Right ventricle myocardium superior (tissue), 1 donor: Measurements from ENCODE around the gene SYNPR. TPM values are rescaled to one million over a fixed set of nuclear protein-coding genes. Genes with fewer than 3 reads are reported as not detected.

Experiments used
- ATAC-seq: fragments of 200-7000 bp; cut with Tn5 transposase; one replicate; pipeline ENCODE4 v1.9.1; 2020; ENCODE audit warnings: mild to moderate bottlenecking; ENCODE audit not compliant: poor library complexity
- DNase-seq: peaks from one replicate; pipeline ENCODE4 v3.0.0-alpha.2; 2020
- intact Hi-C: fragments of 100-400 bp; cut with DNase I; formaldehyde crosslinking; loops from one replicate; pipeline ENCODE4 v1.11.2; 2022
- total RNA-seq: library from RNA; stranded (reverse); fragmentation: NEBNext Ultra II Directional; extraction: Animal tissue kit (Norgen Biotek cat#: 25700); gene quantifications from one replicate; pipeline ENCODE4 v1.2.1, GENCODE V29; 2021
- donor health status: DM: no; HTN: yes; CAD: no; lungs with severe emphysema.

The SYNPR gene
- total RNA-seq, 1 donor from 2014 or later = not detected

- intact Hi-C loops = no loop called here
- ATAC-seq (no peak), DNase-seq (no peak)
Measured at GRCh38 chr3:63576846-63577245, 298.7 kb downstream of the SYNPR start.

DNA sequence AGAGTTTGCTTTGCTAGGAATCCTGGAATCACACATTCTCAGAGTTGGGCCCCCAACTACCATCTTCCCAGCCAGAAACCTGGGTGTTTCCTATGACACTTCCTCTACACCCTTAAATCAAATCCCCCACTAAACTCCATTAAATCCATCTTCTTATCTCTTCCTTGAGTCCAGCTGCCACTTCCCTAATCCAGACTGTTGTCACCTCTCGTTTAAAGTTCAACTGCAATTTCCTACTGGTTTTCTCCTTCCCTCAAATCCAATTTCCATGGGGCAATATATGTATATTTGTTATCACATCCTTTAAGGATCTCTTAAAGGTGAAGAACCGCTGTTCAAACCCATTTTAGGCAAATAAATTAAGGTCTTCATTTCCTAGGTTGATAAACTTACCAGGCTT lies 300.8 kb downstream of the SYNPR start:
- intact Hi-C loops = no loop called here
- ATAC-seq (no peak), DNase-seq (no peak)

DNA sequence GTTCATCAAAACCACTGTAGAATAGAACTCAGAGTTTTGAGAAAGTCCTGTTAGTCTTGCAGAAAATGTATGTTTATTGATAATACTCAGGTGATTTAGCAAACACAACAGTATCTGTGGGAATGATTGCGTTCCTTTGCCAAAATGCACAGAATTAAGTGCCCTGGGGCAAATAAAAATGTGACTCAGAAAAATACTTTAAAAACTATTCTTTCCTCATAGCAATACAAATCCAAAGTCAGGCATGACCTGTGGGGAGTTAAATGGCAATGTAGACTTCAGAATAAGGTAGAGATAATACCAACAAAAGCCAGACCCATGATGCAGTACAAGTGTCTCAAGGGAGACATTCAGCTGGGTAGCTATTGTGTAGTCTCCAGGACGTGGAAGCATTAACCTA lies 302.0 kb downstream of the SYNPR start:
- no peak for DNase-seq
- no peak for ATAC-seq
- intact Hi-C loops = no loop called here

- DNase-seq = no peak
- intact Hi-C loops = no loop called here
- no peak for ATAC-seq
Measured at GRCh38 chr3:63582943-63583500, 304.9 kb downstream of the SYNPR start.

- ATAC-seq (no peak), DNase-seq (no peak)
- intact Hi-C loops = no loop called here
Measured at GRCh38 chr3:63584681-63585080, 306.6 kb downstream of the SYNPR start.

DNA sequence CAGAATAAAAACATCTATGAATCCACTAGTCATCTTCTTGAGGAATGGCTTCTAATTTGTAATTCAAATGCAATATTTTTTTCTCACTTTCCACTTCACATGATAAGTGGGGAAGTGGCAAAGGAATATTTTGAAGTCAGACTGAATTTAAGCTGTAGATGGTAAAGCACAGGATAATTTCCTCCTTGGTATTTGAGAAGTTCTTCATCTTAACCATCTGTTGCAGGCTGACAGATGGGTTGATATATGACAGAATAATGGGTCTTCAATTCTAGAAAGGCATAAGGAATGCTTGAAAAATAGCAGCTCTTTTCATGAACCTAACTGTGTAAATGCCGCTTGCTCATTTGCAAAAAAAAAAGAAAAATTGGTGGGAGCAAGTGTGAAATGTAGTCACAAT lies 307.8 kb downstream of the SYNPR start:
- intact Hi-C loops = no loop called here

DNA sequence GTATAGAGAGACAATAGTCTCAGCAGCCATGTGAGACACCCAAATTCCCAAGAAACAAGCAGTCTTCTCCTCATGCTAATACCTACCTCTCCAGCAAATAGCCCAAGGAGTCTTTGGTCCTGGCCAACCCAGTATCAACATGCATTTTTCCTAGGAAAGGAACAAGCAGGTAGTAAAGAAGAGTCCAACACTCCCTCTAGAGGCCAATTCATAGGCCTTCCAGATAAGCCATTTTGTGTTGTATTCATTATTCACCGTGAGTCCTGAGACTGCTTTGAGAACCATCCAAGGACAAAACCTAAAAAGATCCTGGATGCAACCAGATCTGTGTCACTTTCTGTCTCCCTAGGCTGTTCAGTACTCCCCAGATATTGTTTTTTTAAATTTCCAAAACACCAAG lies 310.8 kb downstream of the SYNPR start:
- DNase-seq (no peak), ATAC-seq (no peak)
- intact Hi-C loops = no loop called here

More for the DNA sequence above, 307.8 kb downstream of the SYNPR start:
- ATAC-seq = no peak
- DNase-seq = no peak

- no peak for ATAC-seq
- no peak for DNase-seq
Measured at GRCh38 chr3:63593779-63594178, 315.7 kb downstream of the SYNPR start.

GRCh38 chr3:63595221-63595620 lies 317.1 kb downstream of the SYNPR start:
- DNase-seq (no peak), ATAC-seq (no peak)
- intact Hi-C loops = no loop called here

More at GRCh38 chr3:63593779-63594178, 315.7 kb downstream of the SYNPR start:
- intact Hi-C loops = no loop called here

DNA sequence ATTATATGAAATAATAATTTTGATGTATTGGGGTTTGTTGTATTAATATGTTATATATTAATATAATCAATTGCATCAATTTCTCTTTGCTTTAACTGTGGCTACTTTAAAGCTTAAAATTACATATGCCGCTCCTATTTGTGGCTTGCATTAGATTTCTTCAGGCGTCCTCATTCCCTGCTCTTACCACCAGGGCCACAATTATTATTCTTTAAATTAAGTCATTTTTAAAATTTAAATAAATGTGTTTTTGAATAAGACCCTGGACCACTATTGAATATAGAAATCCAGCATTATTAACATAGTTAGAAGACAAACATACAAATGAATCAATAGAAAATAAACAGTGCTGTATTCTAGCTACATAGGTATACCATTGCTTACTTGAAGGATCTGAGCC lies 318.9 kb downstream of the SYNPR start:
- intact Hi-C loops = no loop called here
- DNase-seq (no peak), ATAC-seq (no peak)

DNA sequence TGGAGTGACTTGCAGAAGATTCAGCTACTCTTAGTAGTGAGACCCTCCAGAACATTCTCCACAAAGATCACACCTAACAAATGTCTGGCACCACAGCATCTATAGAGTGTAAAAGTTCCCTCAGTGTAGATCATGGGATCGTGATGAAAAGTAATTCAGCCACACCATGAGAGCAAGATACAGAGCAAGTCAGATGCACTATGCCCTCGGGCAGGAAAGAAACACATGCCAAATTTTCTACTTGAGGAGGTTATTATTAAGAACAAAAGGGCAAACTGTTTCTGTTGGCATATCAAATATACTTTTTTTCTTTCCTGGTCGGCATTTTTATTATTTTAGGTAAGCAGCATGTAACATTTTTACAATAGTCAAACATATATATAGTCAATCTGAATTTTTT lies 329.6 kb downstream of the SYNPR start:
- no peak for ATAC-seq
- intact Hi-C loops = no loop called here
- no peak for DNase-seq

GRCh38 chr3:63609408-63609807 lies 331.3 kb downstream of the SYNPR start:
- DNase-seq = no peak
- intact Hi-C loops = no loop called here

GRCh38 chr3:63609834-63610233 lies 331.7 kb downstream of the SYNPR start:
- no peak for ATAC-seq

More at GRCh38 chr3:63609408-63609807, 331.3 kb downstream of the SYNPR start:
- ATAC-seq = no peak

DNA sequence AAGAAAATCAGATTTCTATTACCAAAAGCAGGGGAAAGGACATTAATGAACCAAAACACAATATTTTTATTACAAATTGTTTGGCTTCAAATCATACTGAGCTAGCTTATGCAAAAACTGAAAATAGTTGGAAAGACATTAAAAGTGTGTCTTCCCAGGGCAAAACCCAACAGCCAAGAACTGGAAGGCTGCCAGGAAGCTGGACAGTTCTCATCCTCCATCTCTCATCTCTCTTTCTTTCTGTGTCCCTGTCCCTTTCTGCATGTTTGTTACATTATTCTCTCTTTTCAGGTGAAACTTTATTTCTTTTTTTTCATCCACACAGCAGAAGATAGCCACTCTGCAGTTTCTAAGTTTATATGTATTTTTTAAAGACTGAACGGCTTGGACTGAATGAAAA lies 333.3 kb downstream of the SYNPR start:
- no peak for ATAC-seq
- intact Hi-C loops = no loop called here
- no peak for DNase-seq

More at GRCh38 chr3:63609834-63610233, 331.7 kb downstream of the SYNPR start:
- no peak for DNase-seq
- intact Hi-C loops = no loop called here

DNA sequence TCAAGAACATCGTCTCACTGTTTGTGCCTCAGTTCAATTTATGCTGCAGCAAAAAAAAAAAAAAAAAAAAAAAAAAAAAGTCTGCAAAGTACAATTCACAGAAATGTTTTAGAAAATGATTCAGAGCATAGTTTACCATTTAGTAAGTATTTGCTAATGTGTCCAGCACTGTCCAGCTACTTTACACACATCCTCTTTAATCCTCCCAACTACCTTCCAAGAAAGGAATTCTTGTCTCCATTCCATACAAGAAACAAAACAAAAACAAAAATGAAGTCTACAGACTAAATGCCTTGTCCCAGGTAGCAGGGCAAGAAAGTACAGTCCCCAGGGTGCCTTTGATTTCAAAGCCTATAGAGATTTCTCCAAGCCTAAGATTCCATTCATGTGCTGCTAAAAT lies 335.5 kb downstream of the SYNPR start:
- intact Hi-C loops = no loop called here
- DNase-seq = no peak
- ATAC-seq = no peak

GRCh38 chr3:63617391-63617790 lies 339.3 kb downstream of the SYNPR start:
- ATAC-seq (no peak), DNase-seq (no peak)
- intact Hi-C loops = no loop called here

DNA sequence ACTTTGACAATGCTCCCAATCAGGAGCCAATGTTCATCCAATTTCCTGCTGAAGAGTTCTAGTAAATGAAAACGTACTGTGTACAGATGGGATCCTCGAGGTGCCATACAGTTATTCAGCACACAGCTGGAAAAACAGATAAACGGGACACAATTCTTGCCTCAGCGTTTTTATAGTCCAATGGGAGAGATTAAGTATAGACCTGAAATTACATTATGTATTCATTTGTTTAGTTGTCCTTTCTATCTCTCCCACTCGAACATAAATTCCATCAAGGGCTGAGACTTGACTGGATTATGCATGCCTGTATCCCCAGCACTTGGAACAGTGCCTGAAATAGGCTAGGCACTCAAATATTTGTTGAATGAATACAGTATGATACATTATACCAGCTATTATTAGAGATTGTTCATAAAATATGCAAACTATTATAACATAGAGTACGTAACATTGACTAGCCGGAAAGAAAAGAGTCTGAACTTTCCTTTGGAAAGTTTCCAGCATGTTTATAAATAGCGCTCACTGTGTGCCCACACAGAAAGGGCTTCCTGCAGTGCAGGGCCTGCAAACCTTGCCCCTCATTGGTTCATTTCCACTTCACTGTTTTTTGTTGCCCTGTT lies 346.9 kb downstream of the SYNPR start:
- DNase-seq = no peak
- intact Hi-C loops = no loop called here
- ATAC-seq = peak; percentile 39

GRCh38 chr3:63631670-63632069 lies 353.6 kb downstream of the SYNPR start:
- DNase-seq (no peak), ATAC-seq (no peak)
- intact Hi-C loops = no loop called here

- no peak for ATAC-seq
- DNase-seq = no peak
- intact Hi-C loops = no loop called here
Measured at GRCh38 chr3:63635186-63635585, 357.1 kb downstream of the SYNPR start.

DNA sequence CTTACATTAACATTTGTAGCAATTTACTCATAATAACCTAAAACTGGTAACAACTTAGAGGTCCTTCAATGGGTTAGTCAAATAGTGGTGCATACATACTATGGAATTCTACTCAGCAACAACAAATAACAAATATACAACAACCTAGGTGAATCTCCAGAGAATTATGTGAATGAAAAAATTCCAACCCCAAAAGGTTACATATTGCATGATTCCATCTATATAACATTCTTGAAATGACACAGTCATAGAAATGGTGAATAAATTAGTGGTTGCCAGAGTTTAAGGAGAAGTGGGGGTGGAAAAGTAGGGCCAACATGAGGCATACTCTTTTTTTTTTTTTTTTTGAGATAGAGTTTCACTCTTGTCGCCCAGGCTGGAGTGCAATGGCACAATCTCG lies 361.7 kb downstream of the SYNPR start:
- intact Hi-C loops = no loop called here
- DNase-seq (no peak), ATAC-seq (no peak)

GRCh38 chr3:63642488-63642887 lies 364.4 kb downstream of the SYNPR start:
- ATAC-seq (no peak), DNase-seq (no peak)
- intact Hi-C loops = no loop called here
